HG03097 (cell line): ENCODE measurements around the gene PIP5K1A.
"Not testable (repeated sequence)": the region's sequence is repeated elsewhere in the genome, so short reads cannot be mapped to it uniquely, and the experiment has no call there.

Experiments used
- ATAC-seq: cut with Tn5 transposase; IDR thresholded peaks from one replicate; pipeline ENCODE4 v1.9.1; 2021; ENCODE audit not compliant: unreplicated experiment, low FRiP score

PIP5K1A gene

GRCh38 chr1:151192047-151192446 is 6.3 kb upstream of the PIP5K1A start:
- ATAC-seq = no peak

DNA sequence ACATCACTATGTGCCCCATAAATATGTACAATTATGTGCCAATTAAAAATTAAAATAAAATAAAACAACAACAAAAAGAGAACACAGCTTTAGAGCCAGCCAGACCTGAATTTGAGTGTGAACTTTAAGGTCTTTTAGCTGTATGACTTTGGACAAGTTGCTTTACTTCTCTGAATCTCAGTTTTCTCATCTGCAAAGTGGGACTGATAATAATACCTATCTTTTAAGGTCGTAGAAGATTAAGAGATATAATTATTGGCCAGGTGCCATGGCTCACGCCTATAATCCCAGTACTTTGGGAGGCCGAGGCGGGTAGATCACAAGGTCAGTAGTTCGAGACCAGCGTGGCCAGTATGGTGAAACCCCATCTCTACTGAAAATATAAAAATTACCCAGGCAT is 5.0 kb upstream of the PIP5K1A start:
- ATAC-seq = no peak

DNA sequence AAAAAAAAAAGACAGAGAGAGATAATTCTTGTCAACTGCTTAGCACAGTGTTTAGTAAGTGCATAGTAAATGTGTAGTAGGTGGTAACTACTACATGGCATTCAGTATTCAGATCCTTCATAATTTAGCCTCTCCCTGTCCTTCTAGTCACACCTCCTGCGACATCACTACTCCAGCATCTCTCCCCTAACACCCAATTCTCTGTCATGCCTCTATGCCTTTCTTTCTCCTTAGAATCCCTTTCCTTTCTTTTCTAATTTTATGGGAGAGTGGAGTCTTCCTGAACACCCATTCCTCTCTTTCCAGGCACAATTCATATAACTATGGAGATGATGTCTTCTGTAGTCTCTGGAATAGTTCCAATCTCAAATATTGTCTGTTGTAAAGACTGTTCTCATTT is 4.5 kb upstream of the PIP5K1A start:
- ATAC-seq = no peak

GRCh38 chr1:151194894-151195594 is 3.3 kb upstream of the PIP5K1A start:
- ATAC-seq = not testable (repeated sequence)

- ATAC-seq = no peak
These were observed 2.0 kb upstream of the PIP5K1A start for GRCh38 chr1:151196292-151196800.

GRCh38 chr1:151197863-151198253 is 494 bp upstream of the PIP5K1A start:
- no peak for ATAC-seq

- ATAC-seq = no peak
These were observed 1.7 kb downstream of the PIP5K1A start for GRCh38 chr1:151199873-151200581.

- not testable (repeated sequence) for ATAC-seq
These were observed 7.1 kb downstream of the PIP5K1A start for GRCh38 chr1:151205381-151205965.

DNA sequence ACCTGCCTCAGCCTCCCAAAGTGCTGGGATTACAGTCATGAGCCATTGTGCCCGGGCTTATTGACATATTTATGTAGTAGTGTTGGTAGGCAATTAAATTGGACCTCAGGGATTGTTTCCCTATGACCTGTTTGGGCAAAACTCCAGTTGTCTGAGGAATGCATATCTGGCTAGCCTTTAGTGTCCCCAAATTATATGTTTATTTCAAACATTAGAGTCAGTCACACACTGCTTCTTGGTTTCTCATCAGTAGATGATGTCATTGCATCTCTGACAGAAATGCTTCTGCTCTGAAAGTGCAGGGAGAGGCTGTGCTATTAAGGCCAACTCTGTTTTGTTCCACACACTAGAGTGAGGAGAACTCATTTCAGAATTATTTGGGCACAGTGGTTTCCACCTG is 12.5 kb downstream of the PIP5K1A start:
- ATAC-seq = no peak

GRCh38 chr1:151211972-151212705 is 13.8 kb downstream of the PIP5K1A start:
- no peak for ATAC-seq

- no peak for ATAC-seq
These were observed 15.2 kb downstream of the PIP5K1A start for GRCh38 chr1:151213560-151213959.

GRCh38 chr1:151221616-151222015 is 23.3 kb downstream of the PIP5K1A start:
- no peak for ATAC-seq

DNA sequence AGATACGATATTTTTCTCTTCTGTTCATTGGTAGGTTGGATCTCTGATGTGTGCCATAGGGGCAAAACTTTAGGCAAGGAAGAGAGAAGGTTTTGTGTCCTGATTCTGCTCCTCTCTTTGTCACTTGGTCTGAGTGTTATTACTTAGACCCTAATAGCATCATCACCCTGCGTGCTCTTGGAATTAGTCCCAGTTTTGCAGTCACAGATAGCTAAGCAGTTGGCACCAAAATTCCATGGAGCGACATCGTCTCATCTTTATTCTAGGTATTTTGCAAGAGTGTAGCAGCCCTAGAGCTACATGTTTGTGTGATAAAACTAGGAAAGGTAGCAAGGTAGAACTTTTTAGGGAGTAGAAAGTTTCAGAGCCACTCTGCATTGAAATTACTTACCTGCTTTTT is 23.8 kb downstream of the PIP5K1A start:
- no peak for ATAC-seq

DNA sequence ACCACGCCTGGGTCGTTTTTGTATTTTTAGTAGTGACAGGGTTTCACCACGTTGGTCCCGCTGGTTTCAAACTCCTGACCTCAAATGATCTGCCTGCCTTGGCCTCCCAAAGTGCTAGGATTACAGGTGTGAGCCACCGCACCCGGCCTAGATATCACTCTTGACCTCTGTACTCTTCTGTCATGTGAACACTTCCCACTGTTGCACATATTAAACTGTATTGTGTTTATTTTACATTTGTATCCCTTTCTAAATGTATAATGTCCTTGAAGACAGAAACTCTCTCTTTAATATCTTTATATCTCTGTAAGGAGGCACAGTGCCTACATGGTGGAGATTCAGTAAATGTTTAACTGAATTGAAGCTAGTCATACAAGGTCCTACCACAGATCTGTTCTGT is 36.9 kb downstream of the PIP5K1A start:
- no peak for ATAC-seq

DNA sequence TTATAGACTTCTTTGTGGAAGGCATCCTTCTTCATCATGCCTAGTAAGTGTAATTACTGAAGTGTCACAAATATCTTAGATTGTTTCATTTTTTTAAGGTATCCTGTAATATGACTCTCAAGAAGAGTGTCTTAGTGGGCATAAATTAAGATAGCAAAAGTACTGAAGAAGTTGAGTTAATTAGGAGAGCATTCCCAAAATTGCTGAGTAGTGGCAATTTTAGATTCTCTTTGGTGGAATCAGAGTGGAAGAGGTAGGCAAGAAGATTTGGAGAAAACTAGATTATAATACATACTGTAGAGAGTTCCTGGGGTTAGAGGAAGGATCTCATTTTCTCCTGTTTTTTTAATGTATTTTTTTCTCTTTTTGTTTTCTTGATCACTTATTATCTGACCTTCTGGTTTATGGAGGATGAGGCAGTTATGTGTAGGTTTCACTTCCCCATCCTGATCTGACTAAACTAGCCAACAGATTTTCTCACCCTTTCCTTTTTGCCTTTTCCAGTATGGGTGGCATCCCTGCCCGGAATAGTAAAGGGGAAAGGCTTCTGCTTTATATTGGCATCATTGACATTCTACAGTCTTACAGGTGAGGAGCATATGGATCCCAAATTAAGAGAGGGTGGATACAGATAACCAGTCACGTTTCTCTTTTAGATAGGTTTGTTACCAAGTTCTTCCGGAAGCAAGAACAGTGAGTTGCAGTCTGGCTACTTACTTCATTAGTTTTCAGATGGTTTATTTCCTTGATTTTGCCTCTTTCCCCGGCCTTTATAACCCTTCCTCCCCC is 39.5 kb downstream of the PIP5K1A start:
- ATAC-seq = no peak

- no peak for ATAC-seq
These were observed 40.1 kb downstream of the PIP5K1A start for GRCh38 chr1:151238467-151238739.

- ATAC-seq = no peak
These were observed 44.1 kb downstream of the PIP5K1A start for GRCh38 chr1:151242442-151242841.

DNA sequence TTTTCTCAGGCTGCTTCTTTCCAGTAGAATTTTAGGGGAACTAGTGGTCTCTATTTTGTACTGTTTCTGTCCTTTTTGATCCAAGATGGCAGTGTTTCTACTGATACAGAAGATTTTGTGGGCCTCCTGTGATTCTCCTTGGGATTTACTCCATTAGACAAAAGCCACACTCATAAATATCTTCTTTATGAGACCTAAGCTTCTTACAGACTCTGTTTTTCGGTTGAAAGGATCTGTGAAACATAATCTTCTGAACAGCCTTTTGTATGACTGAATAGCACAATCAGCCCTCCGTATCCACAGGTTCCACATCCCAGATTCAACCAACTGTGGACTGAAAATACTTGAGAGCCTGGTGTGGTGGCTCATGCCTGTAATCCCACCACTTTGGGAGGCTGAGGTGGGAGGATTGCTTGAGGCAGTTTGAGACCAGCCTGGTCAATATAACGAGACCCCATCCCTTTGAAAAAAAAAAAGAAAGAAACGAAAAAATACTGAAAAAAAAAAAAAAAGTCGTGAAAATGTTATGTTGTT is 45.4 kb downstream of the PIP5K1A start:
- no peak for ATAC-seq

DNA sequence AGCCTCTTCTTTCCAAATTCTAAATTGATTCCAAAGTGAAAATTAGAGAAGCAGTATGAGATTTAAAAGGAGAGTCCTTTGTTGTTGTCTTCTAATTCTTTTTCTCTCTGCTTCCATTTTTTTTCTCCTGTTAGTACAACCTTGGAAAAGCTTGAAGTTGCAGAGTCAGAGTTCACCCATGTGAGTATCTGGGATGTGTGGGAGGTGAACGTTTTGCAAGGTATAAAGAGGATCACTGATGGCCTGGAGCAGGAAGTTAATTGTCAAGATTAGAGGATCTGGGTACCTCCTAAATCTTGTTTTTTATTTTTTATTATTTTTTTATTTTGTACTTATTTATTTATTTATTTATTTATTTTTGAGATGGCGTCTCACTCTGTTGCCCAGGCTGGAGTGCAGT is 48.4 kb downstream of the PIP5K1A start:
- ATAC-seq = no peak
